CD4-positive, alpha-beta T cell treated with Interleukin-15 for 1 hour (primary cell): ENCODE measurements around the gene HNF1A.
"Not testable (repeated sequence)": the region's sequence is repeated elsewhere in the genome, so short reads cannot be mapped to it uniquely, and the experiment has no call there.

Source experiments
- DNase-seq: peaks from one replicate; pipeline ENCODE4 v3.0.0-alpha.2; 2020

Gene HNF1A

GRCh38 chr12:121015825-121016766 is 37.8 kb downstream of the HNF1A start, which contains the start of gene C12orf43:
C12orf43 (minus strand) TSS chr12:121016487; CDS start chr12:121016474, 13 bp downstream.
- peak; percentile 90 for DNase-seq

DNA sequence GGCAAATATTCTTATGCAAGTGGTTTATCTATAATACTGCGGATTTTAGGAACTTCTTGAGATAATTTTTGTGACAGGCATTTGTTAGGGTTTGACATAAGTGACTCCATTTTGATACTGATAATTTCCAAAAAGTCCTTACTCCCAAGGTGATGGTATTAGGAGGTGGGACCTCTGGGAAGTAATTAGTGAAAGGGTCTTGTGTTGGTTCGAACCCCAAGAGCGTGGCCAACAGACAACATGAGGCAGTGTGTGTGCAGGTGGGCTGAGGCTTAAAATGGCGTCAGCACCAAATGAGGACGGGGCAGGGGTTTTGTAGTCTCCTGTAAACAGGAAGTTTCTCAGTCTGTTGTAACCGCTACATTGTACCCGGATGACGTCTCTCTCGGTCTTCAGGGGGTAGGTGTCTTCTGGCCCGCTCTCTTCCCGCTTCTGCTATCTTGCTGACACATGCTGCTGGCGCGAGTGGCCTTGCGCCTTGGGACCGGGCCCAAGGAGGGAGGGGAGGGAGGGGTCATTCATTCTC is 39.7 kb downstream of the HNF1A start:
- DNase-seq, result peak; percentile 38

- DNase-seq, result no peak
Observed at GRCh38 chr12:121018860-121019617, 40.7 kb downstream of the HNF1A start.

DNA sequence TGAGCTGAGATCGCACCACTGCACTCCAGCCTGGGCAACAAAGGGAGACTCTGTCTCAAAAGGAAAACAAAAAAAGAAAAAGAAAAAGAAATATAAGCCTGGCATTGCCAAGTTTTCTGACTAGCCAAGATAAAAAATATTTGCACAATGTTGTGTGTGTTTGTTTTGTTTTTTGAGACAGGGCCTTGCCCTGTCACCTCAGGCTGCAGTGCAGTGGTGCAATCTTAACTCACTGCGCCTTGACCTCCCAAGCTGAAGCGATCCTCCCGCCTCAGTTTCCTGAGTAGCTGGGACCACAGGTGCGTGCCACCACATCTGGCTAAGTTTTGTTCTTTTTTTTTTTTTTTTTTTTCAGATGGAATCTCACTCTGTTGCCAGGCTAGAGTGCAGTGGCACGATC is 43.4 kb downstream of the HNF1A start:
- DNase-seq, result no peak

GRCh38 chr12:121022713-121023112 is 44.4 kb downstream of the HNF1A start:
- no peak for DNase-seq

GRCh38 chr12:121023799-121024198 is 45.5 kb downstream of the HNF1A start:
- DNase-seq, result no peak

DNA sequence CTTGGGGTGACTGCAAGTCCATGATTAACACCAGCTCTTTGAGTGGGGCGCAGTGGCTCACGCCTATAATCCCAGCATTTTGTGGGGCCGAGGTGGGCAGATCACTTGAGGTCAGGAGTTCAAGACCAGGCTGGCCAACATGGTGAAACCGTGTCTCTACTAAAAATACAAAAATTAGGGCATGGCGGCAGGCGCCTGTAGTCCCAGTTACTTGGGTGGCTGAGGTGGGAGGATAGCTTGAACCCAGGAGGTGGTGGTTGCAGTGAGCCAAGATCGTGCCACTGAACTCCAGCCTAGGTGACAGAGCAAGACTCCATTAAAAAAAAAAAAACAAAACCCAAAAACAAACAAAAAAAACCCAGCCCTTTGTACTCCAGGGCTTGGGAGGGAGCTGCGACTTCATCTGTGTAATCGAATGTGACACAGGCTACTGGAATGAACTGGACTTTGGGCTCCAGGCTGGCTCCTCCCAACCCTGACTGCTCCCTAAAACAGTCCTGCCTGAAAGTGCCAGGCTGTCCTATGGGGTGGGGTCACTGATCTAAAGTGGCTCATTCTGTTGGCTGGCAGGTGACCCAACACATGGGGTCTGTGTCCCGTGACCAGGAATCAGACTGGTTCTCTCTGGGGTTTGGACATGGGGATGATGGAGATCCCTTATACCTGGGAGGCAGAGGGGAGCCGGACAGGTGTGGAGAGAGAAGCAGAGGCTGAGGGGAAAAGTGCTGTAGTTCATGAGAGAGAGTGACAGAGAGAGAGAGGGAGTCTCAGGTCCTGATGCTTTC is 47.3 kb downstream of the HNF1A start:
- DNase-seq, result no peak

GRCh38 chr12:121026274-121027045 is 48.1 kb downstream of the HNF1A start:
- no peak for DNase-seq

DNA sequence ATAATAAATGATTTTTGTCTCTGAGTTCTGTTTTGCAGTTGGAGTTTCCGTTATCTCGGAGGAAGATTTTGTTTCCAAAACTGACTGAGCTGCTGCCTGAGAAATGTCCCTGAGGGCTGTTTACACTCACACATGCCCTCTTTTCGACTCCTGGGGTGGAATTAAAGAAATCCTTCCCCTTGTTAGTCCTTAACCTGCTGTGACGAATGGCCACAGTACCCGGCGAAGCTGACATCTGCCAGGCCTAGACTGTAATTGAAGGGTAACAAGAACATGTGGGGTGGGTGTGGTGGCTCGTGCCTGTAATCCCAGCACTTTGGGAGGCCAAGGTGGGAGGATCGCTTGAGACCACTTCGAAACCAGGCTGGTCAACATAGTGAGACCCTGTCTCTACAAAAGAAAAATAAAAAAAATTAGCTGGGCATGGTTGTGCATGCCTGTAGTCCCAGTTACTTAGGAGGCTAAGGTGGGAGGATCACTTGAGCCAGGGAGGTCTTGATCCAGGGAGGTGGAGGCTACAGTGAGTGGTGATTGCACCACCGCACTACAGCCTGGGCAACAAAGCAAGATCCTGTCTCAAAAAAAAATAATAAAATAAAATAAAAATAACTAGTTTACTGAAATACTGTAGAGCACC is 52.4 kb downstream of the HNF1A start:
- DNase-seq, result no peak

DNA sequence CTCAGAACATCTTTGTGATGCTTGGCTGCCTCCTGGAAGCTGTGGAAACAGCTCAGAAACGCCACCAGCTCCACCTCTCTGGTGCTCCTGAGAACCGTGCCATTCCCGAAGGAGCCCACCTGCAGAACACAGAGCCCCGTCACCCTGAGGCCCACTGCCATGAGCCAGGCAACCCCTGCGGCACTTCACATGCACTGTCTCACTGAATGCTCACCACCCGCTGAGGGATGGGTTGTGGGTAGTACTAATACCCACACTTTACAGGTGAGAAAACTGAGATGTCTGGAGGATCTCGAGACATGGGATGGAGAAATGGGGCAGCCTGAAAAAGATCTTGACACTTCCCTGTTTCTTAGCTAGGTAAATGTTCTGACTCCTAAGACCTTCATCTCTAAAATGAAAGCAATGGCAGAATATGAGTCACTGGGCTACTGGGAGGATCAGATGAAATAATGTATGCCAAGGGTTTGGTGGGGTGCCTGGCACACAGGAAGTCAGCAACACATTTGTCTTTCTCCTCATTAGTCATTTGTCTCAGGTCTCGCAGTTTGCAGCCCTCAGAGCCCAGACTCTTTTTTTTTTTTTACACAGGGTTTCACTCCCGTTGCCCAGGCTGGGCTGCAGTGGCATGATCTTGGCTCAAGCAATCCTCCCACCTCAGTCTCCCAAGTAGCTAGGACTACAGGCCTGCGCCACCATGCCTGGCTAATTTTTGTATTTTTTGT is 55.4 kb downstream of the HNF1A start:
- DNase-seq, result peak; percentile 70

DNA sequence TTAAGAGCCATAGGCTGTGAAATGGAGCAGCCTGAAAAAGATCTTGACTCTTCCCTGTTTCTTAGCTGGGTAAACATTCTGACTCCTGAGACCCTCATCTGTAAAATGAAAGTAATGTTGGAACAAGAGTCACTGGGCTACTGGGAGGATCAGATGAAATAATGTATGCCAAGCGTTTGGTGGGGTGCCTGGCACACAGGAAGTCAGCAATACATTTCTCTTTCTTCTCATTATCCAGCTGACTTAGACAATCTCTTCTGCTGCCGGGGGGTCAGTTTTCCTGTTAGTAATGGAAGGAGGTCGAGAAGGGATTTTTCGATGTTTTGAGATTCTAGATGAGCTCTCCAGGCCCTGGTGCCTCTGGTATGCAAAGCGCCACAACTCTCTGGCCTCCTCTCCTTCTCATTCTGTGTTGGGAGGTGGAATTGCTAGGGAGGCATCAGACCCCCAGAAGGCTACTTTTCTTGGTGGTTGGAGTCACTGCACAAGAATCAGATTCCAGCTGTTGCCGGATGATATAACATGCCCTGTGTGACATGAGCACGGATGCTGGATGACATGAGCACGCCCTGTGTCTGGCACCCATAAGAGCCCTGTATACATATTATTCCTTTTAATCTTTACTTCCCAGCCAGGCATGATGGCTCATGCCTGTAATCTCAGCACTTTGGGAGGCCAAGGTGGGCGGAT is 56.4 kb downstream of the HNF1A start:
- DNase-seq, result no peak

GRCh38 chr12:121036810-121037326 is 58.5 kb downstream of the HNF1A start:
- no peak for DNase-seq

DNA sequence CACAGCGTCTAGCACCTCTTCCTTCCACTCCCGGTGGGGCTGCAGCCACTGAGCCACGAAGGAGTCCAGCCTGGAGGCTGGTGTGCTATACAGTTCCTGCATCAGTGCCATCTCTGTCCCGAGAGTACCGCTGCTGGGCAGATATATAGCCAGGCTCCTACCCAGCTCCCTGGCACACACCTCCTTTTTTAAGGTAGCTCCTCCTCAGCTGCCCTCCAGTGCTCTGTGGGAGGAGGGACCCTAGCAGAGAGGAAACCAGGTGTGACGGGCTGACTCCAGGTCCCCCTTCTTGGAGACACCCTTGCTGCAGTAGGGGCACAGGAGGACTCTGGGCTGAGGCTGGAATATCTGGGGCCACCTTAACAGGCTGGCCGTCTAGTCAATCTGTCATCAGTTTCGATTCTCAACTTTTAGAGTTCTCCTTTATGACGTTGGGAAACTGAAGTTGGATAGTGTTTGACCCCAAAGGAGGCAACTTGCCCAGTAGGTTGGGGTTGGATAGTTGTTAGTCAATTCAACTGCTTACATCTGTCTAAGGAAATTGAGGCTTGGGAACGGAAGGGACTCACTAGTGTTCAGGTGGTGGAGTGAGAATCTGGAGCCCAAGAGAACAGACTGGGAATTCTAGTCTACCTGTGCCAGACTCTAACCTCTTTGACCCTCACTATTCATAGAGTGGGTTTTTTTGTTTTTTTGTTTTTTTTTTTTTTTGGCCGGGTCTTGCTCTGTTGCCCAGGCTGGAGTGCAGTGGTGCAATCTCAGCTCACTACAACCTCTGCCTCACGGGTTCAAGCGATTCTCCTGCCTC is 60.7 kb downstream of the HNF1A start, which contains the start of gene OASL:
Gene OASL (minus strand): TSS at position 386 of the 808 bp plus-strand sequence. CDS start 275 bp downstream, at position 111.
- DNase-seq, result peak; percentile 80

- no peak for DNase-seq
Observed at GRCh38 chr12:121043067-121043466, 64.7 kb downstream of the HNF1A start.

GRCh38 chr12:121047400-121047799 is 69.1 kb downstream of the HNF1A start:
- DNase-seq, result not testable (repeated sequence)

DNA sequence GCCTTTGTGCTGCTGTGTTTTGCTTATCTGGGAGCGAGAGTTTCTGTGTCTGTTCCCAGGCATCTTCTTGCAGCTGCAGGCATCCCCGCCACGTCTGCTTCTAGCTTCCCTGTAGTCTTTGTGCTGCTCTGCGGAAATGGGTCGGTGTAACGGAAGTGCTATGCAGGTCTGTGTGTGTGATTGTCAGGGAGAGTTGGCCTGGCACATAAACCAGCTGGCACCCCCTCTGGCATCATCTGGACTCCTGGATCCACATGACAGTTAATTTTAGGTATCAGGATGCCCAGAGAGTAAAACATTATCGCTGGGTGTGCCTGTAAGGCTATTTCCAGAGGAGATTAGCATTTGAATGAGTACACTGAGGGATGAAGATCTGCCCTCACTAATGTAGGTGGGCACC is 70.1 kb downstream of the HNF1A start:
- no peak for DNase-seq

GRCh38 chr12:121050725-121051124 is 72.4 kb downstream of the HNF1A start:
- no peak for DNase-seq
